Neural cell (in vitro differentiated cells): ENCODE data around the gene SLC6A9.

Source experiments
- CTCF ChIP-seq: fragments of 450-650 bp; IDR thresholded peaks from 2 replicates; pipeline ENCODE4 v1.5.1; 2014; ENCODE audit warnings: antibody characterized with exemption, mild to moderate bottlenecking, moderate library complexity; ENCODE audit not compliant: poor library complexity, severe bottlenecking
- EP300 ChIP-seq: fragments of 450-650 bp; conservative IDR thresholded peaks from 2 replicates; pipeline ENCODE4 v1.6.1; 2014; ENCODE audit warnings: antibody characterized with exemption, mild to moderate bottlenecking, moderate library complexity; ENCODE audit not compliant: poor library complexity, severe bottlenecking
- EZH2 ChIP-seq: fragments of 200-600, 300-800 bp; shearing (Covaris generic), sonication (generic); IDR thresholded peaks from 2 replicates; pipeline ENCODE4 v1.6.1; 2014; ENCODE audit warnings: antibody characterized with exemption, low read length, borderline replicate concordance, mild to moderate bottlenecking; ENCODE audit not compliant: insufficient read depth, poor library complexity, severe bottlenecking
- MXI1 ChIP-seq: fragments of 450-650 bp; conservative IDR thresholded peaks from 2 replicates; pipeline ENCODE4 v1.6.1; 2014; ENCODE audit warnings: antibody characterized with exemption, mild to moderate bottlenecking; ENCODE audit not compliant: poor library complexity, severe bottlenecking
- POLR2AphosphoS5 ChIP-seq: IDR thresholded peaks from 2 replicates; pipeline ENCODE4 v1.6.1; 2012
- RAD21 ChIP-seq: fragments of 450-650 bp; conservative IDR thresholded peaks from 2 replicates; pipeline ENCODE4 v1.6.1; 2014; ENCODE audit warnings: antibody characterized with exemption, mild to moderate bottlenecking, moderate library complexity
- SMC3 ChIP-seq: fragments of 450-650 bp; conservative IDR thresholded peaks from 2 replicates; pipeline ENCODE4 v1.6.1; 2014; ENCODE audit warnings: antibody characterized with exemption, mild to moderate bottlenecking, moderate library complexity; ENCODE audit not compliant: poor library complexity
- TAF1 ChIP-seq: IDR thresholded peaks from 2 replicates; pipeline ENCODE4 v1.6.1; 2012; ENCODE audit warnings: low read depth

GRCh38 chr1:43949678-43950077 is 81.6 kb downstream of the SLC6A9 start:
- TF ChIP-seq CTCF, result no peak
- TF ChIP-seq EP300, result no peak
- no peak for TF ChIP-seq RAD21
- no peak for TF ChIP-seq EZH2
- no peak for TF ChIP-seq TAF1
- no peak for TF ChIP-seq POLR2AphosphoS5
- TF ChIP-seq SMC3, result no peak
- TF ChIP-seq MXI1, result no peak
